ENCODE data around the gene CECR2.
"Not testable (repeated sequence)": the region's sequence is repeated elsewhere in the genome, so short reads cannot be mapped to it uniquely, and the experiment has no call there.

The CECR2 gene

DNA sequence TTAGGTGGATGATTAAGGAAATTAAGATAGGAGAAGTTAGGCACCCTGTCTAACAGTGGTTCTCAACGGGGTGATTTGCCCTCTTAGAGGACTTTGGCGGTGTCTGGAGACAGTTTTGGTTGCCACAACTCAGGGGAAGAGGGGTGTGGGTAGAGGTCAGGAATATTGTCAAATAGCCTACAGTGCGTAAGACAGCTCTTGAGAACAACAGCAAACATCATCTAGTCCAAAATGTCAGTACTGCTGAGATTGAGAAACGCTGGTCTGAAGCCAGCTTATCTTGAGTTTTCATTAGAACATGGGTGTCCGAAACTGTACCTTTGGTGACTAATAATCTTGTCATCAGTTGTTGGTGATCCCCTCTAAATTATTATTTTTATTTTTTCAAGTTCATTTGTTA, 38.4 kb downstream of the CECR2 start:
- no peak for DNase-seq

DNA sequence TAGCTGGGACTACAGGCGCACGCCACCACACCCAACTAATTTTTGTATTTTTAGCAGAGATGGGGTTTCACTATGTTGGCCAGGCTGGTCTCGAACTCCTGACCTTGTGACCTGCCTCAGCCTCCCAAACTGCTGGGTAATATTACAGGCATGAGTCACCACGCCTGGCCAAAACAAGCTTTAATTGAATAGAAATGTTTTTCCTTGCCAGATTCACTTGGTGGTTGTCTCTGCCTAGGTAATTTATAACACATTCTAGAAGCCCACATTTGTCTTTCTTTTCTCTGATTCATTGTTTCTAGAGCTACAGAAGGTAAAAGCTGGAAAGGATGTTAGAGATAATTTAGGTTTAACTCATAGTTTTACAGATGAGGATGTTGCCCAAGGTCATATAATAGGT, 41.3 kb downstream of the CECR2 start:
- peak; percentile 54 for DNase-seq

DNA sequence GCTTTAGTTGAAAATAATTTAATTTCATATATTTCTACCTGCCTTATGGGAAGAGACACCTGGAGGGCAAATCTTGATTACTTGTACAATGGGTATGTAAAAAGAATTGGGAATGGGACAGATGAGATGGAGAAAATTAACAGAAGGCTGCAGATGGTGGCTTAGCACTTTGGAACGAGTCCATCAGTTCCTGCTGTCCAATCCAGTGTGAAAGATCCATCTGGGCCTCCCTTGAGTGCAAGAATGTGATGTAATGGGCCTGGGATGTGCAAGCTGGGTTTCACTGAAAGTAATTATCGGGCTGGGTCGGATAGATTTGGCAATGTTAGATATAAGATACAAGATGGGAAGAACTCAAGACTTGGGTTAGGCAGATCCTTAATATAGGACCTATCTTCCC, 42.0 kb downstream of the CECR2 start:
- peak; percentile 41 for DNase-seq

DNA sequence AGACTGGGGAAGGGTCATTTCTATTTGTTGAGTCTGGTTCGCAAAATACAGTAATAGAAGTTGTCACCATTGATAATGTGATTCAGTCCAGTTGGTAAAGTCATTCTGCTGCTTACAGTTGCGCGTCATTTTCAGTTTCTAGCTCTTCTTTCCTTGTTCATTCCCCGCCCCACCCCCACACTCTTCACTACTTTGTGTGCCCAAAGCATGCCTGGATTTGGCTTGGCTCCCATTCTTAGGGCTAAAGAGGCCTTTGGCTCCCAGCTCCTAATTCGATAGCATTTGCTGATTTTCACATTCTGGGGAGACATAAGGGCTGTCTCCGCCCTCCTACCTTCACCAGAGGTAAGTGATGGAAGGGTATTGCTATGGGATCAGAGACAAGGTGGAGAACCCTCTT, 43.0 kb downstream of the CECR2 start:
- DNase-seq: no peak

DNA sequence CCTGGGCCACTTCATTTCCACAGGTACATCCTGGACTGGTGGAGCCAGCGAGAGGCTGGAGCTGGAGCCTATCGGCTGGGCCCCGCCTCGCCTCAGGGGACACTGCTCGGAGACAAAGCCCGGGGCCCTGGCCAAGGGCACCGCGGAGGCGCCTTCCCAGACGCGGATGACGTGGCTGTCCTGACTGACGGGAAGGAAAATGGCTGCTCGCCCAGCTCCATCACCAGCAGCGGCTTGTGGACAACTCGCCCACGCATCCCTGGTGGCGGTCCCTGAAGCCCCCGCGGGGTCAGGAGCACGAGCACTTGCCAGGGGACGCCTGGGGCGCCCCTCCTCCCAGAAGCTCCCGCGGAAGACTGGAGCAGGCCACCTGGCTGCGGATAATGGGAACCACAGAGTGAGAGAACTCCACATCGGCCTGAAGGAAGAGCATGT, 49.6 kb downstream of the CECR2 start:
- DNase-seq: no peak

DNA sequence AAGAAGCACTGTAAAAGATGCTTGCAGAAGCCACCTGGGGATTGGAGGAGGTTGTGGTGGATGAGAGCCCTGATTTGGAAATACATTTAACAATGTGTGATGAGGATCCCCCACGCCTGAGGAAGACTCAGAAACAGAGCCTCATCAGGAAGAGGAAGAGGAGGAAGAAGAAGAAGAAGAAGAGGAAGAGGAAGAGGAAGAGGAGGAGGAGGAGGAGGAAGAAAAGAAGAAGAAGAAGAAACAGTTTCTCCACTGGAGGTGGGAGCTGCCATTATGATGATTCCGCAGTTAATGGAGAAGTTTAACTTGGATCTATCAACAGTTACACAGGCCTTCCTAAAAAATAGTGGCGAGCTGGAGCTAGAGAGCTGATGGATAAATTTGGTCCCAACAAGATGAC, 50.1 kb downstream of the CECR2 start:
- DNase-seq: no peak

DNA sequence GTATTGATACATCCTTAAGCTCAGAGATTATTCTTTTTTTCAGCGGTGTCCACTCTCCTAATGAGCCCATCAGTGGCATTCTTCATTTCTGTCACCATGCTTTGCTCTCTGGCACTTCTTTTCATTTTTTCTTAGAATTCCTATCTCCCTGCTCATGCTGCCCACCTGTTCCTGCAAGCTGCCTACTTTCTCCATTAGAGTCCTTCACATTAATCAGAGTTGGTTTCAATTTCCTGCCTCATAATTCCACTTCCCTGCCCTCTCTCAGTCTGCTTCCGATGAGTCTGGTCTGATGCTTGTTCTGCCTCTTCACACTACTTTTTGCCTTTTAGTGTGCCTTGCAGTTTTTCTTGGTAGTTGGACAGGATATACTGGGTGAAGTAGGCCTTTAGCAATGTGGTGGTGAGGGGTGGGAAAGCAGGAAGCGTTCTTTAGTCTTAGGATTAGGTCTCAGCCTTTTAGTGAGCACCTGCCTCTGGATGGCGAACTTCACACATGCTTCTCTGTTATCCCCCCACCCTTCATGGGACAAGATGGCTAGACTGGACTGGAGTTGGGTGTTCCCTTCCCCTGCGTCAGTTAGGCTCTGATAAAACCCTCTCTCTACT, 53.6 kb downstream of the CECR2 start:
- no peak for DNase-seq

DNA sequence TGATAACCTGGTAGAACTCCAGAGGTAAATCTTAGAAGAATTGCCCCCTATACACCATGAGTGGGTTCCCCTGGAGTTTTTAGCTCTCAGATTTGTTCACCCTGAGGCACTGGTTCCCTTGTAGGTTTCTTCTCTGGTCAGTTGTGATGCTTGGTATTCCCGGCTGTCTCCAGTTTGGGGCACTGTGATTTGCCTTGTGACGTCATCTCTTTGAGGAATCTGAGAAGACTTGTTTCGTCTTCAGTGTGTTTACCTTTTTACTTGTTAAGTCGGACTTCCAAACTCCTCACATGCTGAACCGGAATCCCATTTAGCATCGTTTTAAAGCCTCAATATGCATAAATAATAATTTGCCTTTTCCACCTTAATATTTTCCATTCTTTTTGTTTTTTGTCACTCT, 54.4 kb downstream of the CECR2 start:
- no peak for DNase-seq

DNA sequence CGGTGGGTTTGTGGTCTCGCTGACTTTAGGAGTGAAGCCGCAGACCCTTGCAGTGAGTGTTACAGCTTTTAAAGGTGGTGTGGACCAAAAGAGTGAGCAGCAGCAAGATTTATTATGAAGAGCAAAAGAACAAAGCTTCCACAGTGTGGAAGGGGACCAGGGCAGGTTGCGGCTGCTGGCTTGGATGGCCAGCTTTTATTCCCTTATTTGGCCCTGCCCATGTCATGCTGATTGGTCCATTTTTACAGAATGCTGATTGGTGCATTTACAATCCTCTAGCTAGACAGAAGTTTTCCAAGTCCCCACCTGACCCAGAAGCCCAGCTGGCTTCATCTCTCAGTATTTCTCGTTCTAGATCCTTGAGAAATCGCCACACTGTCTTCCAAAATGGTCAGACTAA, 58.3 kb downstream of the CECR2 start:
- DNase-seq: not testable (repeated sequence)

DNA sequence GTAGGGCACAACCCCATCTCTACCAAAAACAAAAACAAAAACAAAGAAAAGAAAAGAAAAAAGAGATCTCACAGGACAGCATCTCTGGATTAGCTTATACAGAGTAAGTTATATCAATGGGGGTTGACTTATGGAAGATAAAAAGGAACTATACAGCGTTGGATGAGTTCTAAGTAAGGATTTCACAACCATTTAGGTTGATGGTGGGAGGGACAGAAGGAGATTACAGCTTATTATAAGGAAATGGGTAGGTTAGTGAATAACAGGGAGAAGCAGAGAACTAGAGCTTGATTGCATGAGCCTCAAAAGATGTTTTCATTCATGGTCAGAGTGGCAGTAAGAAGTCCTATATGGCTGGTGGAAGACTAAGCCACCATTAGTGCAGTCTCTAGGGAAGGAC, 60.3 kb downstream of the CECR2 start:
- DNase-seq: no peak

DNA sequence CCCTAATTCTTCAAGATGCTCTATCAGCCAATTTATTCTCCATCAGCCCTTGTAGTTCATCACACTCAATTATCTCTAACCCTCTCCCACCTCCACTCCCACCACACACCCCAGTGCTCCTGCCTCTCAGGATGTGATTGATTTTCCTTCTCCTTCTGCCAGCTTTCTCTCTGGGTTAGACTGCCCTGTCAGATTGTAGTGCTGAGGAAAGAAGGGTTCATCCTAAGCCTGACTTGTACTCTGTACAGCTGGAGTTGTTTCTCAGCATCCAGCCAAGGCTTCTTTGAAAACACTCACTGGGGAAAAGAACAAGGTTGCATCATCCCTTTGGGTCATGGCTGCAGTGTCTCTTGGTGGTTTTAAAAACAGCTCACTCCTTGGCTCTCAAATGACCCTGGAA, 61.2 kb downstream of the CECR2 start:
- peak; percentile 56 for DNase-seq

DNA sequence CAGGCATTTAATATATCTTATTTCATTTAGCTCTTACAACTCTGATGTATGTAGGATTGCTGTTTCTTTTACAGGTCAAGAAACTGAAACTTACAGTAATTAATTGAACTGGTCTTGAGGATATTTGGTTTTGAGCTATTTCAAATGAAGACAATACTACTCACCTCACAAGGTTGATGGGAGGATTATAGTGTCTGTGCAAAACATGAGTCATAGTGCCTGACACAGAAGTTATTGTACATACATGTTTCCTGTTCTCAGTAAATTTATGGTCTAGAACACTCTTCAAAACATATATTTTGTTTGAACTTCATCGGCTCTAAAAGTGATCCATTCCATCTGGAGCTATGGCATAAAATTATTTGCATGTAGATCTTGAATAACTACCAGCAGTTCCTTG, 61.9 kb downstream of the CECR2 start:
- DNase-seq: peak; percentile 47

DNA sequence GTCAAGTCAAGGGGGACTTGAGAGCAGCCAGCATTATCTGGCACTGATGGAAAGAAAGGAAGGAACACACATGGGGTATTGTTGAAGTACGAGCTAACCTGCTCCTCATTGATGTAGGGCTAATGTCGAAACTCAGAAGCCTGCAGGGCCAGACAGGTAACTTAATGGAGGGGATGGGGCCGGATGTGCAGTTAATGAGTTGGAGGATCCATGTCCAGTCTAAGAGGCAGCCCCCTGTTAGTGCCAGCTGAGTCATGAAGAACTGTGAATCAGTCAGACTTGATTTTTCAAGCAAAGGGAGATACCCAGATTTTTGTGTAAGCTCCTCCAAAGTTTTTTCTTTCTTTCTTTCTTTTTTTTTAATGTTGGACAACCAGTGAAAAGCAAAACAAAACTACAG, 65.6 kb downstream of the CECR2 start:
- no peak for DNase-seq

DNA sequence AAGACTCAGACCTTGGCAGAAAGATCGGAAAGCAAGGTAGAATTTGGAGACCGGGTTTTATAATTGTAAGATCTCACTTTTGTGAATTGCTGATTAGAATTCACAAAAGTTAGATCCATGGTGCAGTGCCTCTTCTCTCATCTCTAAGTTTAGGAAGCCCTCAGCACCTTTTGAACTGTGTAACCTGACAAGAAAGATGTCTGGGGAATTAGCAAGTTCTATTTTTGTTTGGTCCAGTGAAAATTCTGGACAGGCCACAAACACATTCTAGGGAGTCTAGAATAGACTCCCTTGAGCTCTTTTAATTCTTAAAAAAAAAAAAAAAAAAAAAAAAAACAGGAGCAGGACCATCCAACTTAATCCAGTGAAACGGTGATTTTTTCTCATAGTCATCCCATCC, 66.1 kb downstream of the CECR2 start:
- DNase-seq: no peak

DNA sequence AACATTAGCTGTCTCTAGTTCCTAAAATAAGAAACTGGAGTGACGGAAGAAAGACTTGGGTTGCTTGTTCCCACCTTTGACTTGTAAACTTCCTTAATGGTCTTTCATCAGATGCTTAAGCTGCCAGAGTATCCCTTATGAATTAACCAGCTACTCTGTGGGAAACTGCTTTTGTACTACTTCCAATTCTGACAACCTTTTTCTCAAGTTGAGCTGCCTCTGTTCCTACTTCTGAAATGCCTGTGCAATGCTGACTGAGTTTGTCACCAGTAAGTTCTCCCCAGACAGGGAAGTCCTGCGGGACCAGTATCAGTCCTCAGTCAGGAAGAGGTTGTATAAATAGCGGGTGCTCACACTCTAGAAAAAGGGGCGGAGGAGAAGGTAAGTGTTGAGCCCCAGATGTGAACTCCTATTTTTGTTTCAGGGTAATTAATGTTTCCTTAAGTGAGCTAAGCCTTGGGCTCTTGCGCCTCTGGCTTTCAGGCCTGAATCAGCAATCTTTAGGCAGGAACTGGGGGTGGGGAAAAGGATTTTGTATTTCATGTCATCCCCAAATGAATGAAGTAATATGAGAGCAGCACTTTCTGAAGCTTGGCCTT, 67.2 kb downstream of the CECR2 start:
- peak; percentile 39 for DNase-seq

DNA sequence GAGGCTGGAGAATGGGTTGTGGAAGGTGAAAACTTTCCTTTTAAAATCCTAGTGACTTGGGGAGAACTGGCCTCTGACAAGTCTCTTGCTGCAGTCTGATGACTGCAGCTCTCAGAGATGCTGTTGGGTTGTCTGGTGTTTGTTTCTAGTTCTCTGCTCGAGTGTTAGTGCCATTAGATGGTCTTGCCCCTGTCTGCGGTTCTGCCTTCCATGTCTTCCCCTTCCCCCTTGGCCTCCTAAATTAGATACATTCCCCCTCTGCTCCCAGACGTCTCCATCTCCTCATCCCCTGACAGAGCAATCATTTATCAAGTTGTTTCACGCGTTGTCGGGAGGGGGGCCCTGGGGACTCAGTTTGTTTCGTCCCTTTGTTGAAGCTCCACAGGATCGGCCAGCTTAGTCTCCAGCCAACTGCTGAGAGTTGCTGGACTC, 67.7 kb downstream of the CECR2 start:
- no peak for DNase-seq

DNA sequence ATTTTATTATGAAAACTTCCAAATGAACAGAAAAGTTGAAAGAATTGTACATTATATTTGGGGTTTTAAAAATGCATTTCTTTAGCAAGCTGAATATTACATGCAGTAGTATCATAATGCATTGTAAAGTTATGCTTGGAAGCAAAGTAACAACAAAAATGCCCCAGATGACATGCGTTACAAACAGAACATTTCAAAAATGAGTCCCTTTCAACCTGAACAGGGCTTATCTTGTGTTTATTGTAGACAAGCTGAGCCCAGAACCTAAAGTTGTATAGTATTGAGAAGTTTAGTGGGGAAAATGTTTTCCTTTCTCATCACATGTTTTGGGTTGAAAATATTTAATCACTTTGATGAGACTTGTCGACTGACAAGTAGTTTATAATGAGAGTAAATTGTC, 68.8 kb downstream of the CECR2 start:
- DNase-seq: no peak

DNA sequence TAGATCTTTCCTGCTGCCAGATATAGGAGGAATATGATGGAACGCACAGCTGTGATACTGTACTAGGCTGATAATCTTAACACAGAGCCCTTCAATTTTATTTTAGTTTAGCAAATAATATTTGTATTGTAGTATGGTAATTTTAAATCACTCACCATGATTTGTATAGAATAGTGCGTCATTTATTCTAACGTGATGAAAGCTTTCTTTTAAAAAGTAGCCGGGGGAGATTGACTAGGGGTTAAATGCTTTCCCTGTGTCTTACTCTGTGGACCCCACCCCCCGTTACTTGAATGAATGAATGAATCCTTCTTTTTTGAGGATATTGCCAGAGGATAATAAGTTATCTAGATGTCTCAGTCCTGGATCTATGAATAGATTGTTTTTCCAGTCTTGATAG, 72.1 kb downstream of the CECR2 start:
- no peak for DNase-seq

DNA sequence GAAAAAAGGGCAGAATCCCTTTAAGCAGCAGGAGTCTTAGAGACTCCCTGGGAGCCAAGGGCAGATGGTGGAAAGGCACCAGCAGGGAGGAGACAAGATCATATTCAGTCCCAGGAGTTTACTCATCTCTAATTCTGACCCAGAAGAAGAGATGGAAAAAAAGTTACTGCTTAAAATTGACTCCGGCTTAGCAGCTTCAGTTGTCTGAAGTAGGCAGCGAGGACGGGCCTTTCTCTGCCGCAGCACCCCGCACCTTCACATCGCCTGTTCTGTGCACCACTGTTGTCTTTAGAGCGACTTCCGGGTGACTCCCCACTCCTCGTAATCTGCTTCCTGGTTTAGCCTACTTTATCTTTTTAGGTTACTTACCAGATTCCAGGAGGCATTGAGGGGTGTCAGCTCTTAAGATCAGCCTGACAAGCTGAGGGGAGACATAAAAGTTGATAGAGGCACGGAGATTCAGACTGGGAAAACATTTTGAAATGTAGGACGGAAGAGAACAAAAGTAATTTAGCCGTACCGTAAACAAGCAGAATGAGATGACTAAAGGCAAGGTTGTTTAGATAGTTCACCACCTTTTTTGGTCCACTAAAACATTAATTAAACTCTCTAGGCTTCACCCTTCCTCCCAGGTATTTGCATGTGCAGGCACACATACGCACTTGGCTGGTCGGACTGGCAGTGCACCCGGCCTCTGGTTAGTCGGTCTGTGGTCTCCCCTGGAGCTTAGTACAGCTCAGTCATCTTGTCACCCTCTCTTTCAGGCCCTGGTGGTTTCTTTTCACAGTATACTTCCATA, 74.3 kb downstream of the CECR2 start:
- DNase-seq: no peak

DNA sequence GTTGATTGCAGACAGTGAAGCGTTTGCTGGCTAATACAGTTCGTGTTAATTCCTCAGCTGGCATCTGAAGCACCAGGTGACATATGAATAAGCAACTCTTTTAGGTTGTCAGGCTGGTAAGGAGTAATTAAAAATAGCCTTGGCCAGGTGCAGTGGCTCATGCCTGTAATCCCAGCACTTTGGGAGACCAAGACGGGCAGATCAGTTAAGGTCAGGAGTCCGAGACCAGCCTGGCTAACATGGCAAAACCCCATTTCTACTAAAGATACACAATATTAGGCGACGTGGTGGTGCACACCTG, 74.9 kb downstream of the CECR2 start:
- DNase-seq: no peak

DNA sequence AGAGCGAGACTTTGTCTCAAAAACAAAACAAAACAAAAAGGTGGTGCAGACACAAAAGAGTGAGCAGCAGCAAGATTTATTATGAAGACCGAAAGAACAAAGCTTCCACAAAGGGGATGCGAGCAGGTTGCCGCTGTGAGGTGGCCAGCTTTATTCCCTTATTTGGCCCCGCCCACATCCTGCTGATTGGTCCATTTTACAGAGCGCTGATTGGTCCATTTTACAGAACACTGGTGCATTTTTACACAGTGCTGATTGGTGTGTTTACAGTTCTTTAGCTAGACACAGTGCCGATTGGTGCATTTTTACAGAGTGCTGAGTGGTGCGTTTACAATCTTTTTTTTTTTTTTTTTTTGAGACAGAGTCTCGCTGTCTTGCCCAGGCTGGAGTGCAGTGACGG, 77.4 kb downstream of the CECR2 start:
- DNase-seq: no peak

DNA sequence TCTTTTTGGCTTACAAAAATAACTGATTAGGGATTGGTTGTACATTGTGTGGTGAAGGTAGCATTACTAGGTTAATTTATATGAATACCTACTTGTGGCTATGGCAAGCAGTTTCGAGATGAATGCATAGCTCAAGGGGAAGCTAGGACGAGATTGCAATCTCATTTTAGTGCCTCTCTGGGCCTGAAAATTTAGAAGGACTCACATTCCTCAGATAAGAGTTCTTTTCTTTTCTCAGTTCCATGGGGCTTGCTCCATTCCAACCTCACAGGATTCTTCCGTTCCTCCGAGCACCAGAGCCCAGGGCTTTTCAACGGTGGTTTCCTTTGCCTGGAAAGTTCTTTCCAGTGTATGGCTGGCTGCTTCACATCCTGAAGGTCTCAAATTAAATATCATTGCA, 82.1 kb downstream of the CECR2 start:
- no peak for DNase-seq

DNA sequence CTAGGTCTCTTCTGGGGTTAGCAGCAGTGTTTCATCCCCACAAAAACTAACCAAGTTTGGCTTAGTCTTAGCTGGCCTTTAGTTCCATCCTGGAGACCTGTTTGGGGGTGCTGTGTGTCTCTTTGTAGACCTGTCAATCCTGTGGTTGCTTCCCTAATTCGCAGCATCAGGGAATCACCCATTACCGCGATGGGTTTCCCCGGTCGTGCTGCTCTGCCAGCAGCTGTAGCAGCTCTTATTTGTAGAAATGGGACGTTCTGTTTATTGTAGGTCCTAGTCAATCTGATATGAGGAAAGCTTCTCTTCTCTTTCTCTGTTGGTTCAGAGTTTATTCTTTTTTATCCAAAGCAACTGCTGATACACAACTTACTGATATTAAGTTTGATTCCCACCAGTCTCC, 91.6 kb downstream of the CECR2 start:
- no peak for DNase-seq

DNA sequence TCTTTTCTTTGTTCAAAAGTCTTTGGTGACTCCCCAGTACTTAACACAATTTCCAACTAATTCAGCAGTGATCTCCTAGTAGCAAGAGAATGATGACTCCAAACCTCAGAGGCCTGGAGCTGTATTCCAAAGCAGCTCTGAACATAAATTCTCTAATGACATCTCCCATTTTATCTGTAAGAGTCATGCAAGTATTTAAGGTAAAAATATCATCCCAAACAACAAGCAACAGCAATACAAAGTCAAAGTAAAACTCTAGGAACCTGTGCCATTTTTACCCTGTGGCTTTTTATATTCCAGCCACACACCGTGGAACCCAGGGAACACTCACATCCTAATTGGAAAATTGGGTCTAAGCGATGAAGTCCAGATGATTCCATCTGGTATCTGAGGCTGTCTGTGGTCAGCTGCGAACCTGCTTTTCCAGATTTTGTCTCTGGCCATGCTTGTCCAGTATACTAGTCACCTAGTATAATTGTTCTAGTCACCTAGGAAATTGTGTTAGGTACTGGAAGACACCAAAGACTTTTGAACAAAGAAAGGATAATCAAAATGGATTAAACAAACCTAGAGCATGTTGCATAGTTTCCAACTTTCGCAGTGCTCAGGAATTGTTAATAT, 101.7 kb downstream of the CECR2 start:
- DNase-seq: no peak
